ENCODE measurements around the gene CERT1.

DNA sequence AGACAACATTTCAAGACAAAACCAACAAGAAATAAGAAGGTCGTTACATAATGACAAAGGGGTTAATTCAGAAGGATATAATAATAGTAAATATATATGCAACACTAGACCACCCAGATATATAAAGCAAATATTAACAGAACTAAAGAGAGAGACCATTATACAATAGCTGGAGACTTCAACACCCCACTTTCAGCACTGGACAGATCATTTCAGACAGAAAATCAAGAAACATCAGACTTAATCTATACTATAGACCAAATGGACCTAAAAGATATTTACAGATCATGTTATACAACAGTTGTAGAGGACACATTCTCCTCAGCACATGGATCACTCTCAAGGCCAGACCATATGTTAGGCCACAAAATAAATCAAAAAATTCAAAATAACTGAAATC is 26.8 kb downstream of the CERT1 start:
- TF ChIP-seq POLR2A (IDR thresholded peaks at IDR 0.05; ENCODE audit: low read depth, low read length) (no peak), POLR2AphosphoS5 (IDR thresholded peaks at IDR 0.05; ENCODE audit: insufficient read depth, low read depth, low read length) (no peak), CTCF (IDR thresholded peaks at IDR 0.05; ENCODE audit: extremely low read depth in 1 of 2, insufficient read depth in 1 of 2, low read depth in 1 of 2, low read length in 2 of 2) (no peak), EZH2 (IDR thresholded peaks at IDR 0.05; ENCODE audit: borderline replicate concordance, low read depth, low read length, severe bottlenecking) (no peak), JUN (IDR thresholded peaks at IDR 0.05; ENCODE audit: borderline replicate concordance, insufficient read depth, insufficient read length, low read depth) (no peak)

Measured in endothelial cell of umbilical vein (primary cell).